Glutamatergic neuron (in vitro differentiated cells): ENCODE data around the gene TMEM87A. TPM values are rescaled to one million over a fixed set of nuclear protein-coding genes. Genes with fewer than 3 reads are reported as not detected.
"Not testable (repeated sequence)": the region's sequence is repeated elsewhere in the genome, so short reads cannot be mapped to it uniquely, and the experiment has no call there.

ENCODE experiments used
- DNase-seq: peaks from one replicate; pipeline ENCODE4 v3.0.0; 2022
- H3K27ac Mint-ChIP-seq: one replicate; pipeline ENCODE4 v1.8.0; 2020; ENCODE audit warnings: mild to moderate bottlenecking, mixed read lengths, inconsistent platforms; ENCODE audit not compliant: unreplicated experiment
- H3K27me3 Mint-ChIP-seq: one replicate; pipeline ENCODE4 v1.8.0; 2020; ENCODE audit warnings: mild to moderate bottlenecking, moderate library complexity, mixed read lengths, inconsistent platforms; ENCODE audit not compliant: unreplicated experiment
- H3K36me3 Mint-ChIP-seq: one replicate; pipeline ENCODE4 v1.8.0; 2020; ENCODE audit warnings: mild to moderate bottlenecking, mixed read lengths, inconsistent platforms; ENCODE audit not compliant: unreplicated experiment
- H3K4me1 Mint-ChIP-seq: one replicate; pipeline ENCODE4 v1.8.0; 2020; ENCODE audit warnings: mild to moderate bottlenecking, low read depth, mixed read lengths, inconsistent platforms; ENCODE audit not compliant: unreplicated experiment
- H3K4me3 Mint-ChIP-seq: one replicate; pipeline ENCODE4 v1.8.0; 2020; ENCODE audit warnings: mild to moderate bottlenecking, mixed read lengths, inconsistent platforms; ENCODE audit not compliant: unreplicated experiment
- H3K9me3 Mint-ChIP-seq: one replicate; pipeline ENCODE4 v1.8.0; 2020; ENCODE audit warnings: mild to moderate bottlenecking, moderate library complexity, mixed read lengths, inconsistent platforms; ENCODE audit not compliant: unreplicated experiment
- total RNA-seq: library from RNA; stranded (reverse); fragmentation: NEBNext Ultra II Directional; extraction: Animal tissue kit (Norgen Biotek cat#: 25700); gene quantifications from one replicate; pipeline ENCODE4 v1.2.1, GENCODE V29; 2021; ENCODE audit not compliant: unreplicated experiment
- TF ChIP-seq, protein P1 (sequence below): fragments of 200-600 bp; sonication (generic); IDR thresholded peaks from one replicate; pipeline ENCODE4 v1.5.0; 2021; ENCODE audit not compliant: partially characterized antibody, unreplicated experiment

The TMEM87A gene
- total RNA-seq, 1 donor from 2014 or later, result 41.1 TPM

DNA sequence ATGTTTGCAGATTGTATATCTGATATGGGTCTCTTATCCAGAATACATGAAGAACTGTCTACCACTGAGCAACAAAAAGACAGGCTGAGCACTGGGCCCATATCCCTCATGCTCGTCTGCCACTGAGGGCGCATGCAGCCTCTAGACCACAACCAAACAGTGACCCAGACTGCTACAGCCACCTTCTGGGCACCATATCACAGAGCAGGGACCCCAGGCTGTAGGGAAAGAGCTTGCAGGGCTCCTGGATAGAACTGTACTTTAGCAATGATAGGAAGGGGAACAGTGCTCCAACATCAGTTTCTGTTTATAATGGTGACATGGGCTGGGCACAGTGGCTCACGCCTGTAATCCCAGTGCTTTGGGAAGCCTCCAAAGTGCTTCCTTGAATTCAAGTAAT is 40.2 kb upstream of the TMEM87A start:
- Mint-ChIP-seq H3K36me3 (no peaks in the 10 kb centered on the region), H3K4me1 (peaks cover 2% of the 10 kb centered on the region), H3K9me3 (no peaks in the 10 kb centered on the region), H3K27me3 (no peaks in the 10 kb centered on the region), H3K27ac (no peak overlapping the region), H3K4me3 (no peak overlapping the region)
- TF ChIP-seq, protein P1, sequence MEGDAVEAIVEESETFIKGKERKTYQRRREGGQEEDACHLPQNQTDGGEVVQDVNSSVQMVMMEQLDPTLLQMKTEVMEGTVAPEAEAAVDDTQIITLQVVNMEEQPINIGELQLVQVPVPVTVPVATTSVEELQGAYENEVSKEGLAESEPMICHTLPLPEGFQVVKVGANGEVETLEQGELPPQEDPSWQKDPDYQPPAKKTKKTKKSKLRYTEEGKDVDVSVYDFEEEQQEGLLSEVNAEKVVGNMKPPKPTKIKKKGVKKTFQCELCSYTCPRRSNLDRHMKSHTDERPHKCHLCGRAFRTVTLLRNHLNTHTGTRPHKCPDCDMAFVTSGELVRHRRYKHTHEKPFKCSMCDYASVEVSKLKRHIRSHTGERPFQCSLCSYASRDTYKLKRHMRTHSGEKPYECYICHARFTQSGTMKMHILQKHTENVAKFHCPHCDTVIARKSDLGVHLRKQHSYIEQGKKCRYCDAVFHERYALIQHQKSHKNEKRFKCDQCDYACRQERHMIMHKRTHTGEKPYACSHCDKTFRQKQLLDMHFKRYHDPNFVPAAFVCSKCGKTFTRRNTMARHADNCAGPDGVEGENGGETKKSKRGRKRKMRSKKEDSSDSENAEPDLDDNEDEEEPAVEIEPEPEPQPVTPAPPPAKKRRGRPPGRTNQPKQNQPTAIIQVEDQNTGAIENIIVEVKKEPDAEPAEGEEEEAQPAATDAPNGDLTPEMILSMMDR, result no peak
- DNase-seq, result no peak

DNA sequence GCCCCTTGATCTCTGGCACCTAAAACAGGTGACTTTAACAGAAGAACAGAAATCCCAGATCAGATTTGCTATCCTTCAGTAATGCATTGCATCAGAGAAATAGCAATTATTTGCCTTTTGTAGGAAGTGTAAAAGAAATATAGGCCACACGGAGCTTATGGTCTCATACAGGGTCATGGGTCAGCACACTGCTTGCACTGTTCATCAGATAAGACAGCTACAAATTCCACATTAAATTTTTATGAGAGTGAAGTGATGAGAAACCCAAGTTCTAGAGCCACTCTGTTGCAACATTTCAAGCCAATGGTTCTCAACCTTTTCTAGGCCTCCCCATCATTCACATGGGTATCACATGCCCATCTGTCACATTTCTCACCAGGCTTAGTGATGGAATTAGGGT is 33.4 kb upstream of the TMEM87A start:
- H3K27ac Mint-ChIP-seq, result no peak overlapping the region
- H3K4me1 Mint-ChIP-seq, result no peaks in the 10 kb centered on the region
- no peaks in the 10 kb centered on the region for H3K27me3 Mint-ChIP-seq
- H3K9me3 Mint-ChIP-seq, result no peaks in the 10 kb centered on the region
- TF ChIP-seq, protein P1, result no peak
- DNase-seq, result no peak
- H3K36me3 Mint-ChIP-seq, result peaks cover 7% of the 10 kb centered on the region
- H3K4me3 Mint-ChIP-seq, result no peak overlapping the region

DNA sequence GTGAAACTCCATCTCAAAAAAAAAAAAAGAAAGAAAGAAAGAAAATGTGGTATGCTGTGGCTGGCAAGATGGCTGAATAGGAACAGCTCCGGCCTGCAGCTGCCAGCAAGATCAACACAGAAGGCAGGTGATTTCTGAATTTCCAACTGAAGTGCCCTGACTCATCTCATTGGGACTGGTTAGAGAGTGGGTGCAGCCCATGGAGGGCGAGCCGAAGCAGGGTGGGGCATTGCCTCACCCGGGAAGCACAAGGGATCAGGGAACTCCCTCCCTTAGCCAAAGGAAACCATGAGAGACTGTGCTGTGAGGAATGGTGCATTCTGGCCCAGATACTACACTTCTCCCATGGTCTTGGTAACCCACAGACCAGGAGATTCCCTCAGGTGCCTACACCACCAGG is 27.8 kb upstream of the TMEM87A start:
- not testable (repeated sequence) for DNase-seq, H3K9me3 Mint-ChIP-seq, H3K27me3 Mint-ChIP-seq, H3K4me3 Mint-ChIP-seq, H3K27ac Mint-ChIP-seq, H3K4me1 Mint-ChIP-seq
- H3K36me3 Mint-ChIP-seq, result peaks cover 16% of the 10 kb centered on the region

DNA sequence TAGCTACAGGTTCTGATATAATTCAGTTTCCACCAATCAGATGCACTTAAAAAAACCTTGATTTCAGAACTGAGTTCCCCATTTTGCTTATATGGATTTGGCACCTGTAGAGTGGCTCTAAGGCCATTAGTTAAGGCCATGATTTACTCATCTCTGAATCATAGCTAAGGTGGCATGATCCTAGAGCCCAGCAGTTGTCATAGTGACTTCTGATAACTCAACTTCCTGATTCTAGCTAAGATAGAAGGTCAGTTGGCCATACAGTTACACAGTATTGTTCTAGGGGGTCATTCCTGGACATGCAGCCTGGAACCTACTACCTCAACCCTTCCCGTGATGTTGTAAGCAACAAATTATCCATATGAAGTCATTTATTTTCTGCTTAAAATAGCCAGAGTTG is 15.9 kb upstream of the TMEM87A start:
- H3K27me3 Mint-ChIP-seq, result no peaks in the 10 kb centered on the region
- DNase-seq, result no peak
- H3K36me3 Mint-ChIP-seq, result no peaks in the 10 kb centered on the region
- H3K27ac Mint-ChIP-seq, result no peak overlapping the region
- no peaks in the 10 kb centered on the region for H3K9me3 Mint-ChIP-seq
- TF ChIP-seq, protein P1, result no peak
- H3K4me3 Mint-ChIP-seq, result no peak overlapping the region
- no peaks in the 10 kb centered on the region for H3K4me1 Mint-ChIP-seq

DNA sequence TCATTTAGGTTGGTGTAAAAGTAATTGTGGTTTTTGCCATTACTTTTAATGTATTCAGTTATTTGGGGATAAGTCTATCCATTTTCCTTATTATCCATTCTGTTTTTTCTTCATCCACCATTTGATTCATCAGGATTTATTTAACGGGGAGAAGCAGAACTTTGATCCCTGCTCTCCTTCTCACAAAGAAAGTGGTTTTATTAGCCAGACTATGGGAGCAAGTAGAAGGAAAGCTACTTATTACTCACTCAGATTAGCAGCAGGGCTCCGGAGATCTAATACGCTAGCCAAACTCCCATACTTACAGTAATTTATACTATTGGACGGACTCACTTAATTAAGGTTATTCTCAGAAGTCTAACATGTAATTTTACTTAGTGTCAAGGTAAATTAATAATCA is 14.7 kb upstream of the TMEM87A start:
- Mint-ChIP-seq H3K27me3 (no peaks in the 10 kb centered on the region), H3K36me3 (no peaks in the 10 kb centered on the region), H3K4me3 (no peak overlapping the region), H3K27ac (no peak overlapping the region), H3K9me3 (no peaks in the 10 kb centered on the region), H3K4me1 (no peaks in the 10 kb centered on the region)
- DNase-seq, result no peak
- TF ChIP-seq, protein P1, result no peak
